AG10803 (cell line): ENCODE results near the gene RSBN1.
"Not testable (repeated sequence)": the region's sequence is repeated elsewhere in the genome, so short reads cannot be mapped to it uniquely, and the experiment has no call there.

Experiments
- DNase-seq: peaks from one replicate; pipeline ENCODE4 v3.0.0; 2010; ENCODE audit warnings: low read depth
- H3K4me3 ChIP-seq: 2 replicates; pipeline ENCODE4 v1.5.1; 2011; ENCODE audit warnings: mild to moderate bottlenecking, low read length, control low read depth
- CTCF ChIP-seq: conservative IDR thresholded peaks from 2 replicates; pipeline ENCODE4 v1.5.1; 2011; ENCODE audit warnings: mild to moderate bottlenecking, low read length, control low read depth, inconsistent platforms

Gene RSBN1

GRCh38 chr1:113756461-113756860 is 55.8 kb downstream of the RSBN1 start:
- no peak for DNase-seq
- H3K4me3 ChIP-seq: no peak overlapping the region
- no peak for TF ChIP-seq CTCF

- H3K4me3 ChIP-seq, DNase-seq: not testable (repeated sequence)
These were observed 58.9 kb downstream of the RSBN1 start for GRCh38 chr1:113753333-113753732.

- TF ChIP-seq CTCF: no peak
- H3K4me3 ChIP-seq: no peak overlapping the region
- DNase-seq: no peak
These were observed 60.8 kb downstream of the RSBN1 start for GRCh38 chr1:113751516-113751915.

- TF ChIP-seq CTCF: no peak
- DNase-seq: no peak
These were observed 61.2 kb downstream of the RSBN1 start for GRCh38 chr1:113751114-113751513.

GRCh38 chr1:113749402-113749801 is 62.9 kb downstream of the RSBN1 start:
- DNase-seq: no peak
- no peak overlapping the region for H3K4me3 ChIP-seq
- no peak for TF ChIP-seq CTCF

More at GRCh38 chr1:113751114-113751513, 61.2 kb downstream of the RSBN1 start:
- no peak overlapping the region for H3K4me3 ChIP-seq

GRCh38 chr1:113747376-113747775 is 64.9 kb downstream of the RSBN1 start:
- H3K4me3 ChIP-seq: no peak overlapping the region
- peak; percentile 35 for DNase-seq
- no peak for TF ChIP-seq CTCF

GRCh38 chr1:113745425-113745824 is 66.9 kb downstream of the RSBN1 start:
- TF ChIP-seq CTCF: no peak
- no peak for DNase-seq
- H3K4me3 ChIP-seq: no peak overlapping the region

GRCh38 chr1:113744114-113744513 is 68.2 kb downstream of the RSBN1 start:
- no peak for DNase-seq
- H3K4me3 ChIP-seq: no peak overlapping the region
- TF ChIP-seq CTCF: no peak
